A204.1 (cell line): ENCODE results near the gene ASAP2.

Experiments
- FAIRE-seq: peaks from 2 replicates; lab custom pipeline; 2012; peaks lifted over from hg19 to GRCh38; lab: Jason Lieb, UNC

The ASAP2 gene

DNA sequence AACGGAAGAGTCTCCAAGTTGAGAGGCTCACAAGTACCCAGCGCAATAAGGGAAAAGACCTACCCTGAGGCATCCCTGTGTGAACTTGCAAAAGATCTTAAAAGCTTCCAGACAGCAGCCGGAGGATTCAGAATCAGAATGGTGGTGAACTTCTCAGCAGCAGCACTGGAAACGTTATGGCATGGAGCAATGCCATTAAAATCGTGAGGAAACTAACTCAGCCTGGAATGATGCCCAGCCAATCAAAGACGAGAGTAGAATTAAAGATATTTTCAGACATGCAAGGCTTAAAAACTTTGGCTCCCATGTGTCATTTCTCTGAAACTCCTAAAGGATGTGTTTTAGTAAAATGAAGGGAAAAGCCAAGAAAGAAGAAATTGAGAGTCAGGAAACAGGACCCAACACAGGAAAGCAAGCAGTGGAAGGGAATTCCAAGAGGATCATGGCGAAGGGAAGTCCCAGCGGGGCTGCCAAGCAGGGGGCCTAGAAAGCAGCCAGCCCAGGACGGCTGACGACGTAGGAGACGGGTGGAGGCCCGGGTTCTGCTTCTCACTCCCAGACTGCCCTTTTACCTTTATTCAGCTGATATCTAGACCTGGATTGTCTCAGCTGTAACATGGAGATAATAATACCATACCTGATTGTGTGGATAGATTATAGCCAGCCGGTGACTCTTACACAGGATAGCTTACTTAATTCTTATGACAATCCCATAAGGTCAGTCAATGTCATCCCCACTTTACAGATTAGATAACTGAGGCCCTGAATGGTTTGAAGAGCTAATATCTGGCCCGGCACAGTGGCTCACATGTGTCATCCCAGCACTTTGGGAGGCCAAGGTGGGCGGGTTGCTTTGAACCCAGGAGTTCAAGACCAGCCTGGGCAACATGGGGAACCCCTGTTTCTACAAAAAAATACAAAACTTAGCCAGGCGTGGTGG, 92.8 kb downstream of the ASAP2 start:
- FAIRE-seq, result no peak

DNA sequence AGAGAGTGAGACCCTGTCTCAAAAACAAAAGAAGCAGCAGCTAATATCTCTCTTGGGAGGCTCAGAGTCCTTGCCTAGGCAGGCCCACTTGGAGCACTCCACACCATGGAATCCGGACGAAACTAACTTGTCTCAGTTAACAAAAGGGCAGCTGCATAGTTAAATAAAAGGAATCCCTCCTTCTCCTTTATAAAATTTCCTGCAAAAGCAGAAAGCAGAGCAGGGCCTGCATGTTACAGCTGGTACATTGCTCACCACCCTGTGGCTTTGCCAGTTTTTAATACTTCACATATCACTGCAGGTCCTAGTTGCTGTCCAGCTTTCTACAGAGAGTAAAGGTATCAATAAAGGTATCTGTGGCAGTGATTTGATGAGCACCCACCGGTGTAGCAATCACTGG, 93.6 kb downstream of the ASAP2 start:
- no peak for FAIRE-seq

DNA sequence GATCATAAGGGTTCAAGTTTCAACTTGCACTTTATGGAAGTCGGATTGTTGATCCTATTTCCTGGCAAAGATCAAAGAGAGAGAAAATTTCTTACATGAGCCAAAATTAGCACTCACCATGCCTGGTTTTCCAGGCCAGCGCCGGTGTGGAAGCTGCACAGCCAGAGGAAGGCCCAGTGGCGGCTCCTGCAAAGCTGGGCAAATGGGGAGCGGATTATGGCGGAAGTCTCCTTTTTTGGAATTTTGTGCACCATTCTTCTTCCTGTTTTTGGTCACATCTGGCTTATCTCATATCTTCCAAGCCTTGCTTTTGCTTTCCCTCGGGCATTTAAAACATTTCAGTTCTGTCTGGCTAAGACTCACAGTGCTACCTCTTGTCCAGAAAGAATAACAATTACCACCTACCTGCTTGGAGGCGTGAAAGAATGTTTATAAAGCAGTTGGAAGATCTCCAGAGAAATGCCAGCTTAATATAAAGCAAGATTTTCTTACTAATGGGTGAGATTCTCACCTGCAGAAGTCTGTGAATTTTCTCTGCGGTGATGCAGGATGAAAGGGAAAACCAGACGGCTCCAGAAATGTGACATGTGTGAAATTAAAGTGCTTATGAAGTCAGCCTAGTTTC, 94.3 kb downstream of the ASAP2 start:
- no peak for FAIRE-seq

DNA sequence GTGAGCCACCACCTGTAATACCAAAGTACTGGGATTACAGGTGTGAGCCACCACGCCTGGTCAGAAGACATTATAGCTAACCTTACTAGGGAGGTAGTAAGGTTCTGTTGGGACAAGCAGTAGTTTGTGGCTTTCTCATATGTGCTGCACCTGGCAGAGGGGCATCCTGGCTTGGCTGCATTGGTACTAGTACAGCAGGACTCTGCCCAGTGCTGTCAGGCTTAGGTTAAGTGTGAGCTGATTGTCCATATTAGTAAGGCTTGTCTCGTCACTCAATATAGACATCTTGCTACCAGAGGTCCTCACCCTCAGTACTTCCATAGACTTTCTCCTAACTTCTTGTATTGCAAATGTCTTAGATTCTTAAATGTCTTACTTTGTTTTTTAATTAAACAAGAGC, 96.1 kb downstream of the ASAP2 start:
- no peak for FAIRE-seq

DNA sequence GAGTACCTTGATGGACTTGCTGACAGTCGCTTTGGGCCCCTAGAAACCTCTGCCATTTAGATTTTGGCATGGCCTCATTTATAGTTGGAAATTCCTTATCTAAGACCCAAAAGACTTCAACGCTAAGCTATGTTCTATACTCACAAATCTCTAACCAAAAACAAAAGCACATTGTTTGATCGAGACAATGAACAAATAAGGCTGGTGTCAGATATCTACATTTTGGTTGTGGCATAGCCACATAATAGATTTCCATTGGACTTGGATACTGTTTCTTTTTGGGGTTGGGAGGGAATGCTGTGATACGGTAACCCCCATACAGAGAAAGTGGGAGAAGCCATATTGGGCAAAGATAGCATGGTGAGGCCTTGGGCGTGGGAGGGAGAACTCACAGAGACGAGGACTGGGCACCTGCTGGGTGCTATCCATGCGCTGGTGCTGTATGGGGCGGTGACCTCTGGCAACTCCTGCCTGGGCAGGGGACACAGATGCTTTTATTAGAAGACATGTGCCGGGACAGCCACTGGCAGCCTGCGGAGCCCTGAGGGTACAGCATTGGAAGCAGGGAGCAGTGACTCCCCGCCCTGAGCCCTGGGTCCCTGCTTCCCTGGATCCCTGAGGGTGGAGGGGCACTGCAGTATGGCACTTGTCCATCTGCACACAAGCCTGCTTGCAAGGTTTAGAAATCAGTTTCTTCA, 97.1 kb downstream of the ASAP2 start:
- FAIRE-seq, result no peak

DNA sequence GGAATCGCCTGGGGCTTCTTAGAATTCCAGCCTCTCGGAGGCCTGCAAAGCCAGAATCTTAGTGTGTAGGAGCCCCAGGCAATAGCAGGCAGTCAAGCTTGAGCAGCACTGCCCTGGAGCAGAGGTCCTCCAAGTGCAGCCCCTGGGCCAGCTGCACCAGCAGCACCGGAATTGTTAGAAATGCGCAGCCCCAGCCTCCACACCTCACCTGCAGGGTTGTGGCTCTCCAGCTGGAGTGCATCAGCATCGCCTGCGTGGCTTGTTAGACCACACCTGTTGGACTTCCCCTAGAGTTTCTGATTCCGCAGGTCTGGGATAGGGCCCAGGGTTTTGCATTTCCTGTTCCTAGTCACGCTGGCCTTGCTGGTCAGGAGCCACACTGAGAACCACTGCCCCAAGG, 100.3 kb downstream of the ASAP2 start:
- no peak for FAIRE-seq

DNA sequence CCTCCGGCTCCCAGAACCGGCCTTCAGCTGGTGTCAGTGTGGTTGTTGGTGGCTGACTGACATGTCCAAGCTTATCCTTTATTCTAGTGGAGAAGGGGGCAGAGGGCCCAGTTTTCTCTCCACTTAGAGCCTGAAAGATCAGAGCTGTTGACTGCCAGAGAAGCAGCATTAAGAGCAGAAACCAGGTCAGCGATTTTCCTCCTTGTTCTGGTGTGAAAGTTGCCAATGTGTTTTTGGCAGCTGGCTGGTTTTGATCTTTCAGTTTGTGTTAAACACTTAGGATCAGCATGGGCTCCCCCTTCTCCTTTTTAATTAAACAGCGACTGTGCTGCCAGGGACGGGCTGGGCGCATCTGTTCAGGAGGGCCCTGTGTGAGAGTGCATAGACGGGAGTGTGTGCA, 100.9 kb downstream of the ASAP2 start:
- no peak for FAIRE-seq

DNA sequence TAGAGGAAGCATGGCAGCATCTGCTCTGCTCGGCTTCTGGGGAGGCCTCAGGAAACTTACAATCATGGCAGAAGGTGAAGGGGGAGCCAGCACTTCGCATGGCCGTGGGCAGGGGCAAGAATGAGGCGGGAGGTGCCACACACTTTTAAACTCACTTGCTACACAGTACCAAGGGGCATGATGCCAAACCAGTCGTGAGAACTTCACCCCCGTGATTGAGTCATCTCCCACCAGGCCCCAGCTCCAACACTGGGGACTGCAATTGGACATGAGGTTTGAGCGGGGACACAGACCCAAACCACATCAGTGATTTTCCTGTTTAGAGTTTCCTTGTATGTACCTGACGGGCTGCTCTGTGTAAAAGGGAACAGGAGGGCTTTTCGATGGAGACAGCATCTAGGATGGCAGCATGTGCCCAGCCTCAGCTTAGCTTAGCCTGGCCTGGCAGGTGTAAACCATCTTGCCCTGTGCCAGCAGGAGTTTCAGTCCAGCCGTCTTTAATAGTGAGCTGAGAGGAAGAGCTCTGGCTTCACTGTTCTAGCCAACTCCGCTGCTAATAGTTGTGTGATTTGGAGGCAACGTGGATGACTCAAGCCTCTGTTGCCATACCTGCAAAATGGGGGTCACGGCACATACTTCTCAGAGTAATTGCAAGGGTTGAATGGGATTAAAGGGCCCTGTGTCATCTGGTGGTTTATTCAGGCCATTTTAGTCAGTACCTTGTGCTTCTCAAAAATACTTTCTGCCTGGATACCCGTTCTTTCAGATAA, 101.8 kb downstream of the ASAP2 start:
- no peak for FAIRE-seq

DNA sequence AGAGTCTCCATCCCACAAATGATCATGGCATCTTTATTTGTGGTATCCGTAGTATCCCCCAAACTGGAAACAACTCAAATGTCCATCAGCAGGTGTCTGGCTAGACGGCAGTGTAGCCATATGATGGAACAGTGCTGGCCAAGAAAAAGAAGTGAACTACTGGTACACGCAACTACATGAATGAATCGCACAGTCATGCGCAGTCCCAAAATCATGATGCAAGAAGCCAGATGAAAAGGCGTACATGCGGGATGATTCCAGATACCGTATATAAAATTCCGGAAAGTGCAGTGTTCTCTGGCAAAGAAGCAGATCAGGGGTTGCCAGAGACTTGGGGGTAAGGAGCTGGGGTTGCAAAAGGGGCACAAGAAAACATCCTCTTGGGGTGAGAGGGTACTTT, 102.5 kb downstream of the ASAP2 start:
- FAIRE-seq, result no peak

DNA sequence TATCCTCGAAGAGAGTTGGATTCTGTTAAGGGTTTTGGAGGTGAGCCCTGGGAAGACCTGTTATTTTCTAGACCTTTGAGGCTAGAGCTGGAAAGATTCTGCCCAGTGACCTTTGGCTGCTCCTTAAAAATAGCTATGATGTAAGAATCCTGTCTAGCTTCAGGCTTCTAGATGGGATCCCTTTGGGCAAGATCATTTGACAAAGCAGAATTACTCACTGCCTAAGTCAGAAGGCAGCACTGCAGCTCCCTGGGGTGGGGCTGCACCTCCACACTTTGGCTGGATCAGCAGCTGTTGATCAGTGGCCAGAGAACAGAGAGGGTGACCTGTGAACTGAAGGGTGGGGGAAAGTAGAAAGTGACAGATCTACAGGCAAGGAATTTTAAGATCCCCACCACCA, 103.8 kb downstream of the ASAP2 start:
- no peak for FAIRE-seq

DNA sequence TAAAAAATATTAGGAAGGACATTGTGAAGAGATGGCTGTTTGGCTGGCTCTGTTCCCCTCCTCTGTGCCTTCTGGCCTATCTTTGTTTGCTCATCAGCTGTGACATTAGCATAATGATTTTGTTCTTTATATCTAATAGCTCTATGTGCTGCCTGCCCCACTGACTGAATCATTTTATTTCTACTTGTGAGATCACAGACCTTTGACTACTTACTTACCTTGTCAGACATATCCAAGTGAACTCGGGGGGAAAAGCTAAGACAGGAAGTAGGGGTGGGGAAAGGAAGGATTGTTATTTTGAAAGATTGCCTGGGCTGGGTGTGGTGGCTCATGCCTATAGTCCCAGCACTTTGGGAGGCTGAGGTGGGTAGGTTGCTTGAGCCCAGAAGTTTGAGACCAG, 104.2 kb downstream of the ASAP2 start:
- no peak for FAIRE-seq

DNA sequence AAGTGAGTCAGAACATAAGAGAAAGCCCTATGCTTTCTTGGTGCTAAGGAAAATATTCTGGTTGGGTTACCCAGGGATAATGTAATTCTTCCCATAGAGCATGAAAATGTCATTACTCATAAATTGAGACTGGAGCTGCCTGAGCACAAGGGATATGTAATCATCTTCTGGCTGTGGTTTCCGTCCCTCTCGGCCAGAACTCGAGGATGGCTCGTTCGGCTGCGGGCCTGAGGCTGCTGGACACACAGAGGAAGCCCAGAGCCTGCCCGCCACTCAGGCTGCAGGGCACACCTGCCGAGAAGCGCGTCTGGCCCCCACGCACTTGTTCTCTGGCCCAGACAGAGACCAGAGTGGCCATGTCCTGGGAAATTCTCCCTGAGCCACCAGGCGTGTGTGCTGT, 104.9 kb downstream of the ASAP2 start:
- no peak for FAIRE-seq

DNA sequence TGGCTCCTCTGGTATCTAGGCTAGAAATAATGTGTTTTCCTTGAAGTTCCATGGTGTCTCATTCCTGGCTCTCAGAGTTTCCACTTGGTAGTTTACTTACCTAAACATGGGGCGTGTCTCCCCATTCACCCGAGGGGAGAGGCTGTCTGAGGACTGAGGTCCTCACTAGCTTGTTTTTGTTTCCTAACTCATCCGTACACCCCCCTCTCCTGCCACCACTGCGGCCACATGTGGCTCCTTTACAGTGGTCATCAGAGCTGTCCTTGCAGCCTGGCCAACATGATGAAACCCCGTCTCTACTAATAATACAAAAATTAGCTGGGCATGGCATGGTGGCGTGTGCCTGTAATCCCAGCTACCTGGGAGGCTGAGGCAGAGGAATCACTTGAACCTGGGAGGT, 106.0 kb downstream of the ASAP2 start:
- no peak for FAIRE-seq

DNA sequence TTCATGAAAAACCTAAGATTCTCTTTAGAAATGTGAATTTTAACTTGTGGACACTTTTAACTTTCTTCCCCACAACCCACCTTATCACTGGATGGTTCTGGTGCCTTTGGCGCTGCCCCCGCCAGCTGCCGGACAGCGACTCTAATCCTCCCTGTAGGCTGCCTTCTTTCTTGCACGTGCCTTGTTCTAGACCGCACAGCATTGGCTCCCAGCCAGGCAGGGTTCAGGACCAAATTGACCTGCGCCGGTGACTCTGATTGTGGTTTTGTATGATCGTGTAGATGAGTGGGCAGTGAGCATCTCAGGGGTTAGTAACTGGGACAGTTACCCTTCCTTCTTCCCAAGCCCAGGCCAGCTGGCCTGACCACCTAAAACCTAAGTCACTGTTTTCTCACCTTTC, 106.8 kb downstream of the ASAP2 start:
- FAIRE-seq, result no peak

DNA sequence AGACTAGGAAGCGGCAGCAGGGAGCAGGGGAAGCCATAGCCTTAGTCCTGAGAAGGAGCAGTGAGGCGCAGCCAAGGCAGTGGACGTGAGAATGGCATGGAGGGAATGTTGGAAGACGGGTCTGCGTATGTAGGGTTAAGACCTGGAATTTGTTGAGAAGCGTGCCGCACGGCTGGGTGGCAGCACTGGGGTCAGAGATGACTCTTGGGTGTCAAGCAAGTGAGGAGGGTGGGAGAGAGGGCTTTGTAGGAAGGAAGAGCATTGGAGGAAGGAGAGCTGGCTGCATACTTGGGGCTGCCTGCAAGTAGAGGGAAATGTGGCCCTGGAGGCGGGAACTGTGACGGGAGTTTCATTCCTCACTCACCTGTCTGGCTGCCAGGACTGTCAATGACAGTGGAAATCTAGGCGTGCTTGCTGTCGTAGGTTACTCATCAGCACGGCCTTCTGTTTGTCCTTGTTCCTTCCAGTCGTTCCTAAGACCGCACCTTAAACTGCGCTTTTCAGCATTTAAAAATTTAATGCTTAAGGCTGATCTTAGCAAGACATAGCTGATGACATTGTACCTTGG, 108.8 kb downstream of the ASAP2 start:
- no peak for FAIRE-seq

DNA sequence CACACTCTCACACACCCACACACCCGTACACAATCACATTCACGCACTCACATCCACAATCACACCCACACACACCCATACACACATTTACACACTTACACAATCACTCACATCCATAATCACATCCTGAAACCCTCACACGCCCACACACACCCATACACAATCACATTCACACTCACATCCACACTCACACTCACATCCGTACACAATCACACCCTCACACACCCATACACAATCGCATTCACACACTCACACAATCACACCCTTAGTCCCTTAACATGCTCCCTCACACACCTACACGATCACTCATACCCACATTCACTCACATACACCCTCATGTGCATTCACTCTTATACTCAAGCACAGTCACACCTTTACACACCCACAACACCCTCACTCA, 110.9 kb downstream of the ASAP2 start:
- no peak for FAIRE-seq

DNA sequence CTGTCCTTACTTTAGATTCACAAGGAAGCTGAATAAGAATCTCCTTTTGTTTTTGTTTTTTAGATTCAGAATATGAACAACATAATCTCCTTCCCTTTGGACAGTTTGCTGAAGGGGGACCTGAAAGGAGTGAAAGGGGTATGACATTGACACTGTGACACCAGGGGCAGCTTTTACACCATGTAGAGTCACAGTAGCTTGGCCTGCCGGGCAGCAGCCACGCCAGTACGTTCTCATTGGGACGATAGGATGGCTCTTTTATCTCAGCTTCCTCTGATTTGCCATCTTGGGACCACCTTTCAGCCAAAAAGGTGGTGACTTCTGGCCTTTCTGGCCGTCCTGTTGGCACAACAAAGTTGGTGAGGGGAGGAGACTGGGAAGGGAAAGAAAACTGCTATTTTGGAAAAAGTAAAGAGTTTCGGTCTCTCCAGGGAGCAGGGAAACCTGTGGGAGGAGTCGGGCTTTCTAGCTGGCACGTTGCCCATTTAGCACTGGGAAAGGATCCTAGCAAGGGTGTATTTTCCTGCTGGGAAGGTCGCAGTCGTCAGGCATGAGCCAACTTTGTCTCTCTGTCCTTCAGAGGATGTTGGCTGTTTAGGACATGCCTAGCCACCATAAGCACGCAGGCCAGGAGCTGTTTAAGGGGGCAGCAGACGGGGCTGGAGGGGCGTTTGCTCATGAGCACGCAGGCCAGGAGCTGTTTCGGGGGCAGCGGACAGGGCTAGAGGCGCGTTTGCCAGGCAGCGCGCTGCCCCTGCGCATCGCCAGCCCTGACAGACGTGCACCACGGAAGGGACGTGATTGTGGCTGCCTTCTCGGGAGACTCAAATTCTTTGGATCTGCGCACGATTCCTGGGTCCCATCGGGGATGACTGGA, 112.1 kb downstream of the ASAP2 start:
- no peak for FAIRE-seq

DNA sequence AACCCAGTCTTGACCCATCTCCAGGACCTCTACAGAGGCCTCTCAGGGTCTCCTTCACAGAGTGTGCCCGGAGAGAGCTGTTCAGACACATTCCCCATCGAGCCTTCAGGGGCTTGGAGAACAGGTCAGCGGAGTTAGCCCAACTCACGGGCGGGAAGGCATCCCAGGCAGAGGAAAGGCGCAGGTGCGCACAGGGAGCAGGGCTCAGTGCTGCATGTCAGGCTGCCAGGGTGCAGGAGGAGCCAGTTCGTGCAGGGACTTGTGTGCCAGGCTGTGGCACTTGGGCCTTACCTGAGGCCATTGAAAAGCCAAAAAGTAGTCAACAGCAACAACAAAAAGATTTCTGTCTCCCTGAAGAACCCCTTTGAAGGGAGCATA, 112.7 kb downstream of the ASAP2 start:
- FAIRE-seq, result no peak

DNA sequence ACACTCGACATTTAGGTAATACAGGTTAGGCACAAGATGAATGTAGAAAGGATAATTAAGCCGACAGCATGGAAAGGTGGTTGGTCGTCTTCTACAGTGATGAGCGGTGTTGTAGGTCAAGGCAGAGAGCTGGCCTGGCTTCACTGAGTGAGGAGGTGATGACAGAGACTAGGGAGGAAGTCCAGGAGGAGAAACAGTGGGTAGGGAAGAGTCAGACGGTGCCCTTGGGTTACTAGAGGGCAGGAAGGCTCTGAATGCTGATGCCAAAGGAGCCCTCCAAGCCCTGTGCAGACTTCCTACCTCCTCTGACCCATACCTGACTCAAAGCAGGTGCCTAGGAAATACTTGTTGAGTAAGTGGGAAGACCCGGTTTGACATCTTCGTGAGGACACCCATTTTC, 116.0 kb downstream of the ASAP2 start:
- no peak for FAIRE-seq

DNA sequence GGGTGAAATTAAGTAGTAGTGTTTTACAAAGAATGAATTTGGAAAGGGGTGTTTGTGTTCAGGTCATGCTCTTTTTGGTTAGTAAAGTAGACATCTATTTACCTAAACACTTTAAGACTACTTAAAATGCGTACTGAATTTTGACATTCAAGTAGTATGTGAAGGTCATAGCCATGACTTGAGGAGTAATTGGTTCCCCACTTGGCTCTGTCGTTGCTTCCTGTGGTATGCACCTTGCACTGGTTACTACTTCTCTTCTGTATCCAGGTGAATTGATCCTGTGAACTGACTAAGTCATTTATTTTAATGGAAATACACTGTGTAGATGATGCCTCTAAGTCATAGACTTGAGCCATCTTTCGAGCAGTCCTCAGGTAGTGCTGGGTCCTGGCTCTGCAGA, 118.8 kb downstream of the ASAP2 start:
- no peak for FAIRE-seq

DNA sequence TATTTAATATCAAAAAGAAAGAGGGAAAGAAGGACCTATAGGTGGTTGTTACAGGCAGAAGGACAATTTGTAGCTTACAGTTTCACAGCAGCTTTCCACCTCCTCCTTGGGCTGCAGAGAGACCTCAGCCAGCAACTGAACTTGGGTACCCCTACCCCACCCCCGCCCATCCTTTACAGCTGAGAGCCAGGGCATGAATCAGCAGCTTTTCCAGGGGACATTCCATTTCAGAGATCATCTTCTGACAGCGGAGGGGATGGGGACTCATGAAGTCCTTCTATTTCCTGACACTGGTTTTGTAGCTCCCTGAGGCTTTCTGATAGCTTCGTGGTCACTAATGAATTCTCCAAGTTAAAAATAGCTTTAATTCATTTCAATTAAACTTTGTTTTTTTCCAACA, 120.4 kb downstream of the ASAP2 start:
- no peak for FAIRE-seq
